GM12874 (cell line): ENCODE results near the gene CACNA1A.

Experiments used
- CTCF ChIP-seq: IDR thresholded peaks from 2 replicates; pipeline ENCODE4 v1.5.1; 2011; ENCODE audit warnings: low read depth, mild to moderate bottlenecking, control low read depth, low read length, moderate library complexity; ENCODE audit not compliant: insufficient read depth

The CACNA1A gene

GRCh38 chr19:13507053-13507611 is 853 bp upstream of the CACNA1A start:
- TF ChIP-seq CTCF = no peak

- no peak for TF ChIP-seq CTCF
These were observed 363 bp downstream of the CACNA1A start for GRCh38 chr19:13505761-13506470.

GRCh38 chr19:13505164-13505695 is 1.0 kb downstream of the CACNA1A start:
- TF ChIP-seq CTCF = no peak

- TF ChIP-seq CTCF = no peak
These were observed 2.6 kb downstream of the CACNA1A start for GRCh38 chr19:13503570-13504235.

- TF ChIP-seq CTCF = no peak
These were observed 4.0 kb downstream of the CACNA1A start for GRCh38 chr19:13502231-13502630.

- no peak for TF ChIP-seq CTCF
These were observed 6.6 kb downstream of the CACNA1A start for GRCh38 chr19:13499692-13500091.

- TF ChIP-seq CTCF = no peak
These were observed 12.6 kb downstream of the CACNA1A start for GRCh38 chr19:13493516-13494310.
